Calu3 (cell line): Measurements from ENCODE around the gene ARHGAP25. TPM values are rescaled to one million over a fixed set of nuclear protein-coding genes. Genes with fewer than 3 reads are reported as not detected.

ENCODE experiments used
- BruUV-seq: library from RNA; stranded (reverse); fragments of 400-500 nt; replicated peaks from 2 replicates; lab custom pipeline; 2021; lab: Mats Ljungman, UMichigan
- CTCF ChIA-PET: fragments of 300-600 bp; sonication (Branson Sonifier 250); formaldehyde crosslinking; loops from one replicate; lab custom pipeline; 2022; ENCODE audit warnings: antibody characterized with exemption; lab: Charles Lee
- DNase-seq: peaks from one replicate; pipeline ENCODE4 v3.0.0; 2022
- H3K27ac Mint-ChIP-seq: one replicate; pipeline ENCODE4 v1.8.0; 2022; ENCODE audit warnings: mixed read lengths; ENCODE audit not compliant: unreplicated experiment
- H3K27me3 Mint-ChIP-seq: one replicate; pipeline ENCODE4 v1.8.0; 2022; ENCODE audit warnings: mixed read lengths; ENCODE audit not compliant: unreplicated experiment
- H3K36me3 Mint-ChIP-seq: one replicate; pipeline ENCODE4 v1.8.0; 2022; ENCODE audit warnings: mild to moderate bottlenecking, moderate library complexity, mixed read lengths; ENCODE audit not compliant: insufficient read depth, unreplicated experiment
- H3K4me1 Mint-ChIP-seq: one replicate; pipeline ENCODE4 v1.8.0; 2022; ENCODE audit warnings: mild to moderate bottlenecking, low read depth, mixed read lengths; ENCODE audit not compliant: unreplicated experiment
- H3K4me3 Mint-ChIP-seq: one replicate; pipeline ENCODE4 v1.8.0; 2022; ENCODE audit warnings: mild to moderate bottlenecking, low read depth, moderate library complexity, mixed read lengths; ENCODE audit not compliant: unreplicated experiment
- H3K9me3 Mint-ChIP-seq: one replicate; pipeline ENCODE4 v1.8.0; 2022; ENCODE audit warnings: low read depth, mixed read lengths; ENCODE audit not compliant: unreplicated experiment
- CTCF ChIP-seq: fragments of 200-600 bp; IDR thresholded peaks from one replicate; pipeline ENCODE4 v1.8.0; 2022; ENCODE audit warnings: antibody characterized with exemption; ENCODE audit not compliant: unreplicated experiment
- intact Hi-C: fragments of 100-400 bp; cut with micrococcal nuclease; formaldehyde crosslinking; loops from one replicate; pipeline ENCODE4 v1.10.0; 2022; ENCODE audit not compliant: unreplicated experiment
- total RNA-seq: library from RNA; stranded (reverse); gene quantifications from 2 replicates; pipeline ENCODE4 v1.2.3, GENCODE V29; 2022

The ARHGAP25 gene
- total RNA-seq, 1 experiment from 2014 or later = not detected

- intact Hi-C loops = no loop called here
- no TSS peak for BruUV-seq
- CTCF ChIA-PET = interaction anchor here (1.5 kb wide), 1 partner anchor 34 kb away, joined by 3 read pairs; no protein-coding TSS in a partner anchor
Observed at GRCh38 chr2:68743531-68743930, 8.9 kb downstream of the ARHGAP25 start.

GRCh38 chr2:68744366-68744912 is 9.8 kb downstream of the ARHGAP25 start:
- no peak for DNase-seq

More at GRCh38 chr2:68743531-68743930, 8.9 kb downstream of the ARHGAP25 start:
- peaks cover 77% of the 10 kb centered on the region for H3K27me3 Mint-ChIP-seq
- no peak overlapping the region for H3K27ac Mint-ChIP-seq
- H3K36me3 Mint-ChIP-seq = no peaks in the 10 kb centered on the region
- no peak overlapping the region for H3K4me3 Mint-ChIP-seq
- no peaks in the 10 kb centered on the region for H3K4me1 Mint-ChIP-seq
- no peaks in the 10 kb centered on the region for H3K9me3 Mint-ChIP-seq
- TF ChIP-seq CTCF = no peak
- no peak for DNase-seq

GRCh38 chr2:68745006-68745405 is 10.4 kb downstream of the ARHGAP25 start:
- Mint-ChIP-seq H3K36me3 (no peaks in the 10 kb centered on the region), H3K4me3 (no peak overlapping the region), H3K27ac (no peak overlapping the region), H3K9me3 (no peaks in the 10 kb centered on the region), H3K27me3 (peaks cover 79% of the 10 kb centered on the region), H3K4me1 (no peaks in the 10 kb centered on the region)
- no TSS peak for BruUV-seq
- TF ChIP-seq CTCF = no peak
- DNase-seq = no peak
- CTCF ChIA-PET = no interaction called here
- intact Hi-C loops = no loop called here

More at GRCh38 chr2:68744366-68744912, 9.8 kb downstream of the ARHGAP25 start:
- Mint-ChIP-seq H3K4me1 (no peaks in the 10 kb centered on the region), H3K27me3 (peaks cover 84% of the 10 kb centered on the region), H3K27ac (no peak overlapping the region), H3K9me3 (no peaks in the 10 kb centered on the region), H3K36me3 (no peaks in the 10 kb centered on the region), H3K4me3 (no peak overlapping the region)
- TF ChIP-seq CTCF = no peak
- no TSS peak for BruUV-seq
- intact Hi-C loops = no loop called here
- CTCF ChIA-PET = no interaction called here

- BruUV-seq = no TSS peak
Observed at GRCh38 chr2:68746408-68746807, 11.8 kb downstream of the ARHGAP25 start.

More at GRCh38 chr2:68746408-68746807, 11.8 kb downstream of the ARHGAP25 start:
- peaks cover 3% of the 10 kb centered on the region for H3K4me1 Mint-ChIP-seq
- no peak overlapping the region for H3K4me3 Mint-ChIP-seq
- no peaks in the 10 kb centered on the region for H3K9me3 Mint-ChIP-seq
- no peak for DNase-seq
- CTCF ChIA-PET = no interaction called here
- H3K36me3 Mint-ChIP-seq = no peaks in the 10 kb centered on the region
- H3K27me3 Mint-ChIP-seq = peaks cover 67% of the 10 kb centered on the region
- H3K27ac Mint-ChIP-seq = no peak overlapping the region
- TF ChIP-seq CTCF = no peak
- intact Hi-C loops = no loop called here
